Left lobe of liver (tissue), 2 donors: Measurements from ENCODE around the gene ABHD16A. TPM values are rescaled to one million over a fixed set of nuclear protein-coding genes. Genes with fewer than 3 reads are reported as not detected.
A peak's percentile ranks its signal among the peaks of the same experiment; 100 is the strongest.

ENCODE experiments used
- ATAC-seq: fragments of 200-7000 bp; cut with Tn5 transposase; one replicate; pipeline ENCODE4 v1.9.1; 2020; ENCODE audit warnings: mild to moderate bottlenecking, moderate library complexity
- DNase-seq: peaks from one replicate; pipeline ENCODE4 v3.0.0-alpha.2; 2020; ENCODE audit warnings: low spot score
- total RNA-seq: library from RNA; stranded (reverse); gene quantifications from one replicate; pipeline ENCODE4 v1.2.1, GENCODE V29; 2021
- donor health status: DM: no; HTN: no; CAD: no; lungs with moderate emphysema.
- donor health status: DM: no; HTN: yes; CAD: no.

ABHD16A gene
- 35.1 TPM for total RNA-seq

- peak; percentile 99 for DNase-seq
- peak; percentile 95 for ATAC-seq
Measured at GRCh38 chr6:31702819-31703716, at the start of gene ABHD16A. Gene ABHD16A (minus strand): TSS chr6:31703324. CDS start chr6:31703281, 43 bp downstream.

- ATAC-seq (no peak), DNase-seq (no peak)
Measured at GRCh38 chr6:31752739-31753319, 49.7 kb upstream of the ABHD16A start.

GRCh38 chr6:31750411-31751022 lies 47.4 kb upstream of the ABHD16A start:
- DNase-seq = no peak

GRCh38 chr6:31749301-31750036 lies 46.3 kb upstream of the ABHD16A start:
- DNase-seq (no peak), ATAC-seq (no peak)

More at GRCh38 chr6:31750411-31751022, 47.4 kb upstream of the ABHD16A start:
- no peak for ATAC-seq

GRCh38 chr6:31744422-31744821 lies 41.3 kb upstream of the ABHD16A start:
- no peak for ATAC-seq
- DNase-seq = no peak

GRCh38 chr6:31742894-31743293 lies 39.8 kb upstream of the ABHD16A start:
- ATAC-seq = no peak
- no peak for DNase-seq

GRCh38 chr6:31741815-31742214 lies 38.7 kb upstream of the ABHD16A start:
- DNase-seq (no peak), ATAC-seq (no peak)

- ATAC-seq (no peak), DNase-seq (no peak)
Measured at GRCh38 chr6:31740397-31741223, 37.5 kb upstream of the ABHD16A start.

GRCh38 chr6:31739639-31740396 lies 36.7 kb upstream of the ABHD16A start, which contains the start of gene MSH5:
Gene MSH5 (plus strand): TSS chr6:31740005. CDS start chr6:31740467, 462 bp downstream.
- DNase-seq (peak; percentile 99), ATAC-seq (peak; percentile 84)

GRCh38 chr6:31737991-31738979 lies 35.2 kb upstream of the ABHD16A start:
- DNase-seq = no peak
- ATAC-seq = peak; percentile 20

GRCh38 chr6:31737315-31737990 lies 34.3 kb upstream of the ABHD16A start:
- no peak for DNase-seq
- no peak for ATAC-seq

- ATAC-seq (no peak), DNase-seq (no peak)
Measured at GRCh38 chr6:31736768-31737314, 33.7 kb upstream of the ABHD16A start.

GRCh38 chr6:31736021-31736767 lies 33.1 kb upstream of the ABHD16A start, which contains the start of gene CLIC1:
Gene CLIC1 (minus strand): TSS chr6:31736530. CDS start chr6:31736300, 230 bp downstream.
- peak; percentile 57 for ATAC-seq
- DNase-seq = peak; percentile 81

- DNase-seq (no peak), ATAC-seq (no peak)
Measured at GRCh38 chr6:31734821-31735406, 31.8 kb upstream of the ABHD16A start.

- DNase-seq (no peak), ATAC-seq (no peak)
Measured at GRCh38 chr6:31734247-31734820, 31.2 kb upstream of the ABHD16A start.

- DNase-seq (no peak), ATAC-seq (no peak)
Measured at GRCh38 chr6:31733734-31734133, 30.6 kb upstream of the ABHD16A start.
